GM19395 (cell line): ENCODE measurements around the gene EIF2B5.
A peak's percentile ranks its signal among the peaks of the same experiment; 100 is the strongest.
"Not testable (repeated sequence)": the region's sequence is repeated elsewhere in the genome, so short reads cannot be mapped to it uniquely, and the experiment has no call there.

Experiments used
- ATAC-seq: cut with Tn5 transposase; IDR thresholded peaks from one replicate; pipeline ENCODE4 v1.9.1; 2021; ENCODE audit warnings: mild to moderate bottlenecking, moderate library complexity; ENCODE audit not compliant: unreplicated experiment

Gene EIF2B5

GRCh38 chr3:184135149-184135910 is at the start of gene EIF2B5:
EIF2B5 (plus strand) TSS chr3:184135358; CDS start chr3:184135386, 28 bp downstream.
- peak; percentile 90 for ATAC-seq

GRCh38 chr3:184085389-184085852 is 49.7 kb upstream of the EIF2B5 start:
- no peak for ATAC-seq

GRCh38 chr3:184092199-184092598 is 43.0 kb upstream of the EIF2B5 start:
- ATAC-seq = no peak

GRCh38 chr3:184096811-184097383 is 38.3 kb upstream of the EIF2B5 start, which contains the start of gene HTR3E:
HTR3E (plus strand) TSS chr3:184097064; CDS start chr3:184097530, 466 bp downstream.
- ATAC-seq = no peak

- no peak for ATAC-seq
Observed at GRCh38 chr3:184097556-184097955, 37.6 kb upstream of the EIF2B5 start.

GRCh38 chr3:184099806-184100686 is 35.1 kb upstream of the EIF2B5 start:
- no peak for ATAC-seq

GRCh38 chr3:184110316-184110725 is 24.8 kb upstream of the EIF2B5 start:
- ATAC-seq = no peak

GRCh38 chr3:184116017-184116416 is 19.1 kb upstream of the EIF2B5 start:
- no peak for ATAC-seq

- no peak for ATAC-seq
Observed at GRCh38 chr3:184117636-184118035, 17.5 kb upstream of the EIF2B5 start.

- not testable (repeated sequence) for ATAC-seq
Observed at GRCh38 chr3:184121031-184121430, 14.1 kb upstream of the EIF2B5 start.

- no peak for ATAC-seq
Observed at GRCh38 chr3:184126006-184126405, 9.2 kb upstream of the EIF2B5 start.

- ATAC-seq = no peak
Observed at GRCh38 chr3:184129012-184129411, 6.1 kb upstream of the EIF2B5 start.

GRCh38 chr3:184132945-184133344 is 2.2 kb upstream of the EIF2B5 start:
- ATAC-seq = no peak

GRCh38 chr3:184133840-184134745 is 1.1 kb upstream of the EIF2B5 start:
- ATAC-seq = peak; percentile 45

- peak; percentile 21 for ATAC-seq
Observed at GRCh38 chr3:184134746-184135148, 411 bp upstream of the EIF2B5 start.

GRCh38 chr3:184135911-184136260 is 728 bp downstream of the EIF2B5 start:
- peak; percentile 1 for ATAC-seq

GRCh38 chr3:184140436-184140835 is 5.3 kb downstream of the EIF2B5 start:
- ATAC-seq = no peak

GRCh38 chr3:184142199-184142598 is 7.0 kb downstream of the EIF2B5 start:
- no peak for ATAC-seq

GRCh38 chr3:184143327-184143726 is 8.2 kb downstream of the EIF2B5 start:
- ATAC-seq = no peak

GRCh38 chr3:184144505-184144904 is 9.3 kb downstream of the EIF2B5 start:
- ATAC-seq = no peak
